ENCODE measurements around the gene YBEY.

The YBEY gene

DNA sequence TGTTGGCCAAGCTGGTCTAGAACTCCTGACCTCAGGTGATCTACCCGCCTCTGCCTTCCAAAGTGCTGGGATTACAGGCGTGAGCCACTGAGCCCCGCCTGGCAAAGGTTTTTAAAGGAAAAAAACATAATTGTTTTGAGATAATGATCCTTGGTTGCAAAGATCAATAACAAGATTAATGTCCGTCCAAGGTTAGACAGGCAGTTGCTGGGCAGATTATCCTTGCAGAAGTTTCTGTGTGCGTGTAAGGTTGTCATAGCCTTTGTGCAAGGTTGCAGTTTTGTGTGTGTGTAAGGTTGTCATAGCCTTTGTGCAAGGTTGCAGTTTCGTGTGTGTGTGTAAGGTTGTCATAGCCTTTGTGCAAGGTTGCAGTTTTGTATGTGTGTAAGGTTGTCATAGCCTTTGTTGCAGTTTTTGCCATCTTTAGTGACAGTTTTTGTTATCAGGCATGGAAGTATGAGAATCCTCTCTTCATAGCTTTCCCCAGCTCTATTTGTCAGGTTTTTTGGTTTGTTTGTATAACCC is 3.6 kb downstream of the YBEY start:
- no peak overlapping the region for H3K4me2 ChIP-seq (ENCODE audit: low read length)
- H3K79me2 ChIP-seq (ENCODE audit: low read length), result peaks cover 20% of the 10 kb centered on the region
- H4K20me1 ChIP-seq (ENCODE audit: insufficient read depth, low read length), result no peaks in the 10 kb centered on the region
- H3K27ac ChIP-seq (ENCODE audit: low read length), result no peak overlapping the region
- TF ChIP-seq EZH2phosphoT487 (IDR thresholded peaks at IDR 0.05; ENCODE audit: low read depth), result no peak
- TF ChIP-seq, protein P1, sequence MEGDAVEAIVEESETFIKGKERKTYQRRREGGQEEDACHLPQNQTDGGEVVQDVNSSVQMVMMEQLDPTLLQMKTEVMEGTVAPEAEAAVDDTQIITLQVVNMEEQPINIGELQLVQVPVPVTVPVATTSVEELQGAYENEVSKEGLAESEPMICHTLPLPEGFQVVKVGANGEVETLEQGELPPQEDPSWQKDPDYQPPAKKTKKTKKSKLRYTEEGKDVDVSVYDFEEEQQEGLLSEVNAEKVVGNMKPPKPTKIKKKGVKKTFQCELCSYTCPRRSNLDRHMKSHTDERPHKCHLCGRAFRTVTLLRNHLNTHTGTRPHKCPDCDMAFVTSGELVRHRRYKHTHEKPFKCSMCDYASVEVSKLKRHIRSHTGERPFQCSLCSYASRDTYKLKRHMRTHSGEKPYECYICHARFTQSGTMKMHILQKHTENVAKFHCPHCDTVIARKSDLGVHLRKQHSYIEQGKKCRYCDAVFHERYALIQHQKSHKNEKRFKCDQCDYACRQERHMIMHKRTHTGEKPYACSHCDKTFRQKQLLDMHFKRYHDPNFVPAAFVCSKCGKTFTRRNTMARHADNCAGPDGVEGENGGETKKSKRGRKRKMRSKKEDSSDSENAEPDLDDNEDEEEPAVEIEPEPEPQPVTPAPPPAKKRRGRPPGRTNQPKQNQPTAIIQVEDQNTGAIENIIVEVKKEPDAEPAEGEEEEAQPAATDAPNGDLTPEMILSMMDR (IDR thresholded peaks at IDR 0.05; ENCODE audit: low read depth, low read length), result no peak
- peaks cover 16% of the 10 kb centered on the region for H3K36me3 ChIP-seq (replicated peaks; ENCODE audit: low read depth, low read length)
- no peak overlapping the region for H2AFZ ChIP-seq (ENCODE audit: low read depth, low read length)
- H3K4me1 ChIP-seq (ENCODE audit: low read length), result peaks cover 20% of the 10 kb centered on the region
- no peak overlapping the region for H3K9ac ChIP-seq (ENCODE audit: low read length)
- H3K4me3 ChIP-seq (ENCODE audit: low read length), result no peak overlapping the region
- H3K9me3 ChIP-seq (ENCODE audit: insufficient read depth, low read length), result 0 out of 2 replicates have a peak, but pooled peaks cover 3% of the 10 kb centered on the region
- H3K27me3 ChIP-seq (ENCODE audit: low read depth, low read length), result no peaks in the 10 kb centered on the region

DNA sequence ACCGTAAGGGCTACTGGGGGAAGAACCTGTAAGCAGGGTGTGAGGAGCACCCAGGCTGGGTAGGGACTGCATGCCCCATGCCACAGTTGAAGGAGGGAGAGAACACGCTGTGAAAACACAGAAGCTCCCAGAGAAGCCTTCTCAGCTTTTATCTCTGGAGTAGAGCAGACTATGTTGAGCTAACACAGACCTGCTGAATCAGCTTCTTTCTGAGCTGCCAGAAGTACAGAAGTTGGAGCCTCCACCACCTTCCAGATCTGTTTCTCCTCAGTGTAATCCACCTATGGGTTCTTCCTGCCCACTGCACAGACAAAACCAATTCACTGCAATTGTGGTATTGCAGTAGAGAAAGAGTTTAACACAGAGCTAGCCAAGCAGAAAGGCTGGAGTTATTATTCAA is 5.4 kb downstream of the YBEY start:
- H3K9ac ChIP-seq (ENCODE audit: low read length), result no peak overlapping the region

DNA sequence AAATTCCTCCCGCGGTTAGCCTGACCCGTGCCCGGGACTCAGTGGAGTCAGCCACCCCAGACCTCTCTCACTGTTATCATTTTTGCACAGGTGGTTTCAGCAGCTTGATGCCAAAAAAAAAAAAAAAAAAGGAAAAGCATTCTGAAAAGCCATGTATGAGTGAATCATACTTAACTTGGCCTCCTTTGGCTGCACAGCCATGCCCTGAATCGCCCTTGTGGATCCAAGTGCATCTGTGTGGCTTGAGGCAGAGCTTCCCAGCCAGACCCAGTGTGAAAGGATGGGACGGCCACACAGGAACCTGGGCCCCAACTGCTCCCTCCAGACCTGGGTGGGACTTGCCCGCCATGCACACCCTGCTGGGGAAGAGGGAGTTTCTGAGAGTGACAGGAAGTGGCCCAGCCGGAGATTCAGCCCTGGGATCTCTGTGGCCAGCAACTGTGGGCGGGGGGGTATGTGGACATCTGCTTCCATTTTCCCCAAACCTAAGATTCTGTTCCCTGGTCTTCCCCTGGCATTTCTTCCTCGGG is 8.6 kb downstream of the YBEY start:
- no peak overlapping the region for H2AFZ ChIP-seq (ENCODE audit: low read depth, low read length)
- TF ChIP-seq EZH2phosphoT487 (IDR thresholded peaks at IDR 0.05; ENCODE audit: low read depth), result no peak
- TF ChIP-seq, protein P1 (IDR thresholded peaks at IDR 0.05; ENCODE audit: low read depth, low read length), result no peak

More for the DNA sequence above, 5.4 kb downstream of the YBEY start:
- Histone ChIP-seq H3K36me3 (replicated peaks; ENCODE audit: low read depth, low read length) (peaks cover 12% of the 10 kb centered on the region), H4K20me1 (ENCODE audit: insufficient read depth, low read length) (no peaks in the 10 kb centered on the region), H3K79me2 (ENCODE audit: low read length) (peaks cover 7% of the 10 kb centered on the region), H3K4me1 (ENCODE audit: low read length) (peaks cover 14% of the 10 kb centered on the region; the same call in 1 of the 2 replicates), H3K4me2 (ENCODE audit: low read length) (no peak overlapping the region), H3K9me3 (ENCODE audit: insufficient read depth, low read length) (0 out of 2 replicates have a peak, but pooled peaks cover 3% of the 10 kb centered on the region), H3K27me3 (ENCODE audit: low read depth, low read length) (no peaks in the 10 kb centered on the region), H3K27ac (ENCODE audit: low read length) (no peak overlapping the region), H2AFZ (ENCODE audit: low read depth, low read length) (no peak overlapping the region), H3K4me3 (ENCODE audit: low read length) (no peak overlapping the region)
- TF ChIP-seq, protein P1 (IDR thresholded peaks at IDR 0.05; ENCODE audit: low read depth, low read length), result no peak
- no peak for TF ChIP-seq EZH2phosphoT487 (IDR thresholded peaks at IDR 0.05; ENCODE audit: low read depth)

DNA sequence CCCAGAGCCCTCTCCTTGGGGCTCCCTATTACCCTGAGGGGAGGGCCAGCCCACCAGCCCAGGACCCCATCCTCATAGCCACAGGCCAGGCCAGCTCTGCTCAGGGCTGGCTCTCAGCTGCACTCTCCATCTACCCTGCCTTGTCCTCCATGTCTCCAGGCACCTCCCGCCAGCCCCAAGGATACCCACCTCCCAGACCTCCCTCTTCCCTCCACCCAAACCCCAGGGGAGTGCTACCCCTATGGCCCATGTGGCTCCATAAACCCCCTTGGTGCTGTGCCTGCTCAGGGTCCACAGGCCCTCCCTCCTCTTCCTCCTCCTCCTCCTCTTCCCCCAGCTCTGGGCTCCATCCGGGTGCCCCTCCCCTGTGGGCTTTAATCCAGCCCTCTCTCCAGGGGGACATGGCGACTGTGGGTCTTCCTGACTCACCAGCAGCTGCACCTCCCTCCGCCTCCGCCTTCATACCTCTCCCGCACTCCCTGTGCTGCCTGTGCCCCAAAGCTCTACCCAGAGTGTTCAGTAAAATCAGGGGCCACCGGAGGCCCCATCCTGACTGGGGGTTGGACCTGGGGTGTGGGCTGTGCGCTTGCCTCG is 9.1 kb downstream of the YBEY start:
- H3K79me2 ChIP-seq (ENCODE audit: low read length), result no peaks in the 10 kb centered on the region
- H3K27me3 ChIP-seq (ENCODE audit: low read depth, low read length), result no peaks in the 10 kb centered on the region
- H3K4me3 ChIP-seq (ENCODE audit: low read length), result no peak overlapping the region
- H3K36me3 ChIP-seq (replicated peaks; ENCODE audit: low read depth, low read length), result peaks cover 15% of the 10 kb centered on the region
- H2AFZ ChIP-seq (ENCODE audit: low read depth, low read length), result no peak overlapping the region
- no peak overlapping the region for H3K27ac ChIP-seq (ENCODE audit: low read length)
- peaks cover 10% of the 10 kb centered on the region; the same call in 1 of the 2 replicates for H3K4me1 ChIP-seq (ENCODE audit: low read length)
- TF ChIP-seq, protein P1 (IDR thresholded peaks at IDR 0.05; ENCODE audit: low read depth, low read length), result no peak
- no peak for TF ChIP-seq EZH2phosphoT487 (IDR thresholded peaks at IDR 0.05; ENCODE audit: low read depth)
- no peak overlapping the region for H3K4me2 ChIP-seq (ENCODE audit: low read length)
- H3K9ac ChIP-seq (ENCODE audit: low read length), result no peak overlapping the region
- 0 out of 2 replicates have a peak, but pooled peaks cover 3% of the 10 kb centered on the region for H3K9me3 ChIP-seq (ENCODE audit: insufficient read depth, low read length)
- no peaks in the 10 kb centered on the region for H4K20me1 ChIP-seq (ENCODE audit: insufficient read depth, low read length)

More for the DNA sequence above, 8.6 kb downstream of the YBEY start:
- Histone ChIP-seq H4K20me1 (ENCODE audit: insufficient read depth, low read length) (no peaks in the 10 kb centered on the region), H3K9me3 (ENCODE audit: insufficient read depth, low read length) (0 out of 2 replicates have a peak, but pooled peaks cover 3% of the 10 kb centered on the region), H3K4me1 (ENCODE audit: low read length) (peaks cover 11% of the 10 kb centered on the region; the same call in 1 of the 2 replicates), H3K27me3 (ENCODE audit: low read depth, low read length) (no peaks in the 10 kb centered on the region), H3K4me3 (ENCODE audit: low read length) (no peak overlapping the region), H3K27ac (ENCODE audit: low read length) (no peak overlapping the region), H3K36me3 (replicated peaks; ENCODE audit: low read depth, low read length) (peaks cover 15% of the 10 kb centered on the region), H3K9ac (ENCODE audit: low read length) (no peak overlapping the region), H3K79me2 (ENCODE audit: low read length) (no peaks in the 10 kb centered on the region), H3K4me2 (ENCODE audit: low read length) (no peak overlapping the region)
